ENCODE data around the gene CHGA. TPM values are rescaled to one million over a fixed set of nuclear protein-coding genes. Genes with fewer than 3 reads are reported as not detected.

The CHGA gene
- total RNA-seq, 1 experiment from 2014 or later = not detected

DNA sequence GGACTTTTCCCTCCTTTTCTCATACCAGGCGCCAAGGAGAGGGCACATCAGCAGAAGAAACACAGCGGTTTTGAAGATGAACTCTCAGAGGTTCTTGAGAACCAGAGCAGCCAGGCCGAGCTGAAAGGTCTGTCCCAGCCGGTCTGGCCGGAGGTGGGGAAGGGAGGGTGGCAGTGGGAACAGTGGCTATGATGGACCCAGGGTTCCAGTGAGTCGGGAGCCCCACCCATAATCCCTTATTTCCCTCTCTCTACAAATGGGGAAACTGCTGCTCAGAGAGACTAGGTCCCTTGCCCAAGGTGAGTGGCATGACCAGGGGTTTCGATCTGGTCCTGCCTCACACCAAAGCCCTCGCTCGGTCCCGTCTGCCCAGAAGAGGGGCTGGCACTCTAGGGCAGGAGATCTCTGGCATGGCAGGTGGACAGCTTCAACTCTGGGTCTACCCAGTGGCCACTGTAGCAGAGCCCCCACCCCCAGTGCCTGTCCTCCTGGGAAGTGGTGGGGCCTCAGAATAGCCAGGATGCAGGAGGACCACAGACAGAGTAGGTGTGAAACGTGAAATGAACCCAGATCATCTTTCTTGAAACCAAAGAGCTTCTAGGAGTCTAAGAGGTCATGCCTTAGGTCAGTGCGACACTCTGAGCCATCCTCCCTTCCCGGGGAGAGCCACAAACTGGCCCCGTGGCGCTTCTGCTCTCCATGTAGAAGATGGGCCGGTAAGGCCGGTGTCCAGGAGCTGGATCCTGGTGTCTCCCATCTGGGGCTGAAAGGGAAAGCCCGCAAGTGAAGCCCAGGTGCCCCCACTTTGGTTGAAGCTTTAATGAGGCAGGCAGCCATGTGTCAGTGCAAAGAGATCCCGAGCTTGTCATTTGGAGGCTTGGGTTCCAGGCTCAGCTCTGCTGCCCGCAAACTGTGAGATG lies 7.0 kb downstream of the CHGA start:
- no peak for DNase-seq (ENCODE audit: low spot score)

GRCh38 chr14:92930737-92931602 lies 8.0 kb downstream of the CHGA start:
- DNase-seq (ENCODE audit: low spot score) = no peak

DNA sequence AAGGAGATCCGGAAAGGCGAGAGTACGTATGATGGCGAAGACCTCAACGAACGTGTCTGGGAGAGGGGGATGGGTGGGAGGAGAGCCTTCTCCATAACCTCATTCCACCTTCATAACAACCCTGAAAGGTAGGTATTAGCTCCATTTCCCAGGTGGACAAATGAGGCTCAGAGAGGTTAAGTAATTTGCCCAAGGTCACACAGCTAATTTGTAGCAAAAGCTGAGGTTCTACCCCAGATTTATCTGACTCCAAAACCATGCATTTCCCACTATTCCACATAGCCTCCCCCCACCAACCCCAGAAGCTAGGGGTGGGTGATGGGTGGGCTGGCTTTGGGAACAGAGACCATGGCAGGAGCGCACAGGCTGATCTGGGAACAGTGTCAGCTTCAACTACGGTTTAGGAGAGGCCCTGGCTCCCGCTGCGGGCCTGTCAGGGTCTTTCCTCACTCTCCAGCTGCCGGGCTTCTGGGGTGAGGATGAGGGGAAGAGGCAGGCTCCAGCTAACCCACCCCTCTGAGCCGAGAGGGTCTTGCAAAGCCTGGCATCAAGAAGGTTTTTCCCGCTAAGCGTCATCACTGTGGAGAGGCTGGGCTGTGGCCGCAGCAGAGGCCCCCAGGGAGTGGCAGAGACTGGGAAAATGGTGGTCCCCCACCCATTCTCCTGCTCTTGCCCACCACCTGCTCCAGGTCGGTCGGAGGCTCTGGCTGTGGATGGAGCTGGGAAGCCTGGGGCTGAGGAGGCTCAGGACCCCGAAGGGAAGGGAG lies 8.9 kb downstream of the CHGA start:
- DNase-seq (ENCODE audit: low spot score) = no peak

- no peak for DNase-seq (ENCODE audit: low spot score)
Observed at GRCh38 chr14:92932448-92933395, 9.8 kb downstream of the CHGA start.

DNA sequence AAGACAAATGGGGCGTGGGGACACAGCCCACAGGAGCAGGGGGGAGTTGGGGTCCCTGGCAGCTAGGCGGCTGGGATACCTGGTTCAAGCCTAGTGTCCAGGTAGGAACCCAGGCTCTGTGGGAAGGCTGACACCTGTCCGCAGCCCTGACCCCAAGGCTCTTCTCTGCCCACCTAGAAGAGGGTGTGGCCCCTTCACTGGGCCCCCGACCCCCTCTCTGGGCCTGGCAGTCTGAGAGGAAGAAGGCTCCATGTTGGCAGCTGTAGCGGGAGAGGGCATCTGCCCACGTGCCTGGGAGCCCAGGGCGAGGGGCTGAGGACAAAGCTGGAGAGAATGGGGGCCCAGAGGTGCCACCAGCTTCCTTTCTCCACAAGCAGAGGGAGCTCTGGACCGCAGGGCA lies 10.5 kb downstream of the CHGA start:
- no peak for DNase-seq (ENCODE audit: low spot score)

DNA sequence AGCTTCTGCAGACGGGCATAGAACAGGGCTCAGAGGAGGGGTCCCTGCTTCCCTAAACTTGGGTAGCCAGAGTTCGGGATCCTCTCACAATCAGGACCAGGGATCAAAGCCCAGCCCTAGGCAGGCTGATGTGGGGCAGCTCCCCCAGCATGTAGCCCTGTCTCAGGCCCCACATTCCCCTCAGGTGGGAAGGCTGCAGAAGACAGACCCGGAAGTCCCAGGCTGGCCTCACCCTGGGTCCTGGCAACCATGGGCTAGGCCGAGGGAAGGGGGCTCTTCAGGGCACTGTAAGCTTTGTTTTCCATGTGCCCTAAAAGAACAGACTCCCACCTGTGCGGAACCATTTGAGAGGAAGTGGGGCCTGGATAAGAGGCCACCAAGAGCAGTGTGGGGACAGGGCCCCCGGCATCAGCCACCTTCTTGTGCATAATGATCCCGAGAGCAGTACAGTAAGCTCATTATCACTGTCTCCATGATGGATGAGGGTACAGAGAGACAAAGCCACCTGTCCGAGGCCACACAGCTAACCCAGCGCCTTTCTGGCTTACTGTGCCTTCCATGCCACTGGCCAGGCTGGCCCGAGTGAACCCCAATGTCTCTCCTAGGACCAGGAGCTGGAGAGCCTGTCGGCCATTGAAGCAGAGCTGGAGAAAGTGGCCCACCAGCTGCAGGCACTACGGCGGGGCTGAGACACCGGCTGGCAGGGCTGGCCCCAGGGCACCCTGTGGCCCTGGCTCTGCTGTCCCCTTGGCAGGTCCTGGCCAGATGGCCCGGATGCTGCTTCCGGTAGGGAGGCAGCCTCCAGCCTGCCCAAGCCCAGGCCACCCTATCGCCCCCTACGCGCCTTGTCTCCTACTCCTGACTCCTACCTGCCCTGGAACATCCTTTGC lies 11.5 kb downstream of the CHGA start:
- no peak for DNase-seq (ENCODE audit: low spot score)

- DNase-seq (ENCODE audit: low spot score) = no peak
Observed at GRCh38 chr14:92935446-92935845, 12.5 kb downstream of the CHGA start.

DNA sequence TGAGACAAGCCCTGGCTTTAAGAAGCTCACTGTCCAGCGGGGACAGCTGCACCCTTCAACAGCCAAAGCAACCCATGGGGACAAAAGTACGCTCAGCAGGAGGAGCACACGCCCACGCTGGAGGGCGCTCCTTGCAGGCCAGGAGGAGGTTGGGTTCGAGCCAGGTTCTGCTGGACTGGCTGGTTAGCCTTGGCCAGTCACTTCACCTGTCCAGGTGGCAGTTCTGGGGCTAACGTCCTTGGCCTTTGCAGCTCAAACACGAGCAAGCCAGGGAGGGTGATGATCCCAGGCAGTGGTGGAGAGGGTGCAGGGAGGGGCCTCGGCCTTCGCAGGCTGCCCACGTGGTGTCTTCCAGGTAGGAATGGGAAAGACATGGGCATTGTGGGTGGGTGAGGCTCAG lies 13.1 kb downstream of the CHGA start:
- DNase-seq (ENCODE audit: low spot score) = no peak

GRCh38 chr14:92937051-92937937 lies 14.3 kb downstream of the CHGA start:
- DNase-seq (ENCODE audit: low spot score) = peak; percentile 22

GRCh38 chr14:92938235-92938875 lies 15.4 kb downstream of the CHGA start:
- no peak for DNase-seq (ENCODE audit: low spot score)

GRCh38 chr14:92938890-92939671 lies 16.1 kb downstream of the CHGA start:
- DNase-seq (ENCODE audit: low spot score) = no peak

DNA sequence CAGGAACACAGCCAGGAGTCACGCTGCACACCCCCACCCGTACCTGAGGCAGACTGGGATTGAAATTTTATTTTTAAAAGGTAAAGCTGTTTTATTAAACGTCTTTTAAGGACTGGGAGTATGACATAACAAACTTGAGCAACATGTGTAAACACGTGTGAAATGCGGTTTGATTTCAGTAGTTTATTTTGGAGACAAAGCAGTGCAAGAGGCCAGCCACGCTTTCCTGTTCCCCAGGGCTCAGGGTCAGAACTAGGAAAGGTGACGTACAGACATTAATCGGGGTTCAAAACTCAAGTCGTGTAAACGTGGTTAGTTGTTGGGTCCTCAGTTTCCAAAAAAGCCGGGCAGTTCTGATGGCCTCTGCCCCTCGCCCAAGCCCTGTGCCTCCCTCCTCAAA lies 16.7 kb downstream of the CHGA start:
- no peak for DNase-seq (ENCODE audit: low spot score)

- DNase-seq (ENCODE audit: low spot score) = no peak
Observed at GRCh38 chr14:92940543-92940942, 17.6 kb downstream of the CHGA start.

GRCh38 chr14:92941531-92941930 lies 18.6 kb downstream of the CHGA start:
- DNase-seq (ENCODE audit: low spot score) = no peak

DNA sequence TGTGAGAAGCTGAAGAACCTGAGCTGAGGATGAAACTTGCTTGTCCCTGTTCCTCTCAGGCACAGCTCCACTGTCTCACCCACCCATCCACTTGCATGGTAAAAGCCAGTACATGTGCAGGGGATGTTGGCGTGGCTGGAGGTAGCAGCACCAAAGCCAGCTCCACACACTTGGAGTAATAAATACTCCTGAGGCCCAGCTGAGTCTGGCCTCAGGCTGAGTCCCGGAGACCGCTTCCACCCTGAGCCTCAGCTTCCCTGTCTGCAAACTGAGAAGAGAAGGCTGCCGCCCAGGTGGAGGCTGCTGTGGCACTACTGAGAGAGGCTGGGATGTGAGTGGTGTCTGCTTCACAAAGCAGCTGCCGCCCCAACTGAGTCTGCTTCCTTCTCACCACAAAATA lies 19.2 kb downstream of the CHGA start:
- no peak for DNase-seq (ENCODE audit: low spot score)

DNA sequence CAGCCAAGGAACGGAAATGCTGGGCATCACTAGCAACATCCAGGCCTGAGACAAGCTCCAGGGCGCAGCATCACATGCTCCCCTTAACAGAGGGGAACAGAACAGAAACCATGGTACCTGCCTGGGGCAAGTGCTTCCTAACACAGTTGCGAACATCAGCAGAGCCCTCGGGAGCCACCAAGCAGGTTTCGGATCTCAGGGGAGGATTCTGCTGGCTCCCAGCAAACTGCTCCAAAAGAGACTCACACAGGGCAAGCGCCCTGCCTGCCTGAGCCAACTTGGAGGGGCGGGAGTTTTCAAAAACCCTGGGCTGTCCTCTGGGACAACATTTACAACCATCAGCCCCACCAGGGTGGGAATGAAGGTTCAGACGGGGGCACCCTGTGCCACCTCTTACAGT lies 19.6 kb downstream of the CHGA start:
- no peak for DNase-seq (ENCODE audit: low spot score)

- DNase-seq (ENCODE audit: low spot score) = no peak
Observed at GRCh38 chr14:92942976-92943710, 20.2 kb downstream of the CHGA start.
